GM13977 (cell line): ENCODE data around the gene IWS1.

Source experiments
- DNase-seq: peaks from one replicate; pipeline ENCODE4 v3.0.0; 2012; ENCODE audit warnings: low spot score
- CTCF ChIP-seq: IDR thresholded peaks from 2 replicates; pipeline ENCODE4 v1.5.1; 2012; ENCODE audit warnings: mild to moderate bottlenecking, control low read depth; ENCODE audit not compliant: insufficient read depth; ENCODE audit errors: extremely low read depth, missing control alignments
- in situ Hi-C: fragments of 300-500 bp; cut with MboI; formaldehyde crosslinking; loops from one replicate; pipeline ENCODE4 v1.12.0; 2022; ENCODE audit warnings: low sequenced_read_pairs, low pct_unique_long_range_greater_than_20kb, mixed read lengths, inconsistent platforms; ENCODE audit not compliant: unreplicated experiment

IWS1 gene

GRCh38 chr2:127437056-127437455 is 89.2 kb downstream of the IWS1 start:
- DNase-seq = no peak
- TF ChIP-seq CTCF = no peak
- in situ Hi-C loops = no loop called here

- in situ Hi-C loops = no loop called here
- TF ChIP-seq CTCF = no peak
- no peak for DNase-seq
These were observed 91.8 kb downstream of the IWS1 start for GRCh38 chr2:127434515-127434914.

GRCh38 chr2:127431408-127432023 is 94.8 kb downstream of the IWS1 start:
- in situ Hi-C loops = no loop called here
- TF ChIP-seq CTCF = no peak
- DNase-seq = no peak
